GM12891 (cell line): ENCODE data around the gene OR52E5.

Experiments used
- POLR2A ChIP-seq: IDR thresholded peaks from 2 replicates; pipeline ENCODE4 v1.6.1; 2011; ENCODE audit warnings: low read depth, low read length, control low read depth
- POLR2AphosphoS5 ChIP-seq: IDR thresholded peaks from 2 replicates; pipeline ENCODE4 v1.6.1; 2011; ENCODE audit warnings: low read depth, low read length, control low read depth
- POU2F2 ChIP-seq: IDR thresholded peaks from 2 replicates; pipeline ENCODE4 v1.6.1; 2011; ENCODE audit warnings: low read depth, mild to moderate bottlenecking, control low read depth, low read length, moderate library complexity
- SPI1 ChIP-seq: IDR thresholded peaks from 2 replicates; pipeline ENCODE4 v1.6.1; 2011; ENCODE audit warnings: low read depth, low read length, control low read depth
- TAF1 ChIP-seq: IDR thresholded peaks from 2 replicates; pipeline ENCODE4 v1.6.1; 2011; ENCODE audit warnings: low read depth, low read length, control low read depth

DNA sequence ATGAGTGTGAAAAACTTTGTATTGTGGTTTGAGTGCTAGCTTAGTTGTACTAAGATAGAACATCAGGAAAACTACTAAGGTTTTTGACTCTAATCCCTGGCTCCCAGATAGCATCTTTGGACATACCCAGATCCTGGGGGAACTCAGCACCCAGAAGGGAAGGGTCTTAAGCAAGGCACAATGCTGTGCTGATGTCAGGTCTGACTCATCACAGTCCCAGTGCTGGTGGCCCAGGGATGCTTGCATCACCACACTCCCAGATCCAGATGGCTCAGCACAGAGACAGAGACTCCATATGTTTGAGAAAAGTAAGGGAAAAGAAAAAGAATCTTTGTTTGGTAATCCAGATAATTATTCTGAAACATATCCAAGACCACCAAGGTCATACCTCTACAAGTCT, 30.8 kb downstream of the OR52E5 start:
- no peak for TF ChIP-seq POLR2AphosphoS5
- no peak for TF ChIP-seq TAF1
- no peak for TF ChIP-seq POLR2A
- no peak for TF ChIP-seq SPI1
- no peak for TF ChIP-seq POU2F2
